GM23338 (cell line): ENCODE measurements around the gene GPRC5B. TPM values are rescaled to one million over a fixed set of nuclear protein-coding genes. Genes with fewer than 3 reads are reported as not detected.

ENCODE experiments used
- ATAC-seq: fragments of 200-7000 bp; cut with Tn5 transposase; 3 replicates; pipeline ENCODE4 v1.9.1; 2020
- DNase-seq: peaks from one replicate; pipeline ENCODE4 v3.0.0-alpha.2; 2015; ENCODE audit warnings: low spot score
- H2AFZ ChIP-seq: fragments of 200-600 bp; sonication (generic); 2 replicates; pipeline ENCODE4 v1.8.0; 2016; ENCODE audit warnings: antibody characterized with exemption, mild to moderate bottlenecking, moderate library complexity
- H3F3A ChIP-seq: fragments of 200-600 bp; sonication (generic); replicated peaks from 2 replicates; pipeline ENCODE4 v1.8.0; 2017; ENCODE audit warnings: antibody characterized with exemption, mixed run types, low read depth
- H3K27ac ChIP-seq: fragments of 200-600 bp; sonication (generic); 2 replicates; pipeline ENCODE4 v1.6.1; 2016; ENCODE audit warnings: low read depth
- H3K27me3 ChIP-seq: fragments of 200-600 bp; sonication (generic); 2 replicates; pipeline ENCODE4 v1.8.0; 2016; ENCODE audit warnings: mild to moderate bottlenecking, mixed run types, moderate library complexity; ENCODE audit not compliant: insufficient read depth
- H3K36me3 ChIP-seq: fragments of 200-600 bp; sonication (generic); 2 replicates; pipeline ENCODE4 v1.8.0; 2016; ENCODE audit warnings: mild to moderate bottlenecking; ENCODE audit not compliant: insufficient read depth
- H3K4me1 ChIP-seq: fragments of 200-600 bp; sonication (generic); 2 replicates; pipeline ENCODE4 v1.8.0; 2016; ENCODE audit warnings: mild to moderate bottlenecking, moderate library complexity; ENCODE audit not compliant: insufficient read depth
- H3K4me2 ChIP-seq: fragments of 200-600 bp; sonication (generic); 2 replicates; pipeline ENCODE4 v1.7.1; 2017; ENCODE audit warnings: mixed run types
- H3K4me3 ChIP-seq: fragments of 200-600 bp; sonication (generic); 2 replicates; pipeline ENCODE4 v1.6.1; 2016; ENCODE audit warnings: mixed run types
- H3K79me2 ChIP-seq: fragments of 200-600 bp; sonication (generic); replicated peaks from 2 replicates; pipeline ENCODE4 v1.8.0; 2017; ENCODE audit warnings: mild to moderate bottlenecking; ENCODE audit not compliant: insufficient read depth
- H3K9me2 ChIP-seq: fragments of 200-600 bp; sonication (generic); 2 replicates; pipeline ENCODE4 v1.8.0; 2017; ENCODE audit not compliant: insufficient read depth
- H4K20me1 ChIP-seq: fragments of 200-600 bp; sonication (generic); replicated peaks from 2 replicates; pipeline ENCODE4 v1.8.0; 2017; ENCODE audit warnings: mild to moderate bottlenecking; ENCODE audit not compliant: insufficient read depth
- H3K27ac Mint-ChIP-seq: 2 replicates; pipeline ENCODE4 v1.8.0; 2020; ENCODE audit warnings: inconsistent platforms, mild to moderate bottlenecking, moderate library complexity, mixed read lengths
- H3K27me3 Mint-ChIP-seq: 3 replicates; pipeline ENCODE4 v1.8.0; 2022; ENCODE audit warnings: low read depth, mild to moderate bottlenecking, moderate library complexity, mixed read lengths, inconsistent platforms; ENCODE audit not compliant: insufficient read depth, poor library complexity
- H3K36me3 Mint-ChIP-seq: 3 replicates; pipeline ENCODE4 v1.8.0; 2021; ENCODE audit warnings: low read depth, mild to moderate bottlenecking, inconsistent platforms, moderate library complexity, mixed read lengths
- H3K4me1 Mint-ChIP-seq: 3 replicates; pipeline ENCODE4 v1.8.0; 2020; ENCODE audit warnings: mild to moderate bottlenecking, inconsistent platforms, mixed read lengths
- H3K4me3 Mint-ChIP-seq: 3 replicates; pipeline ENCODE4 v1.8.0; 2021; ENCODE audit warnings: moderate library complexity, mild to moderate bottlenecking, inconsistent platforms, mixed read lengths
- H3K9me3 Mint-ChIP-seq: 3 replicates; pipeline ENCODE4 v1.8.0; 2020; ENCODE audit warnings: moderate library complexity, mild to moderate bottlenecking, inconsistent platforms, mixed read lengths
- CREB1 ChIP-seq: fragments of 250-450 bp; sonication (Bioruptor Pico); IDR thresholded peaks from 2 replicates; pipeline ENCODE4 v1.5.0; 2020; ENCODE audit warnings: low read depth, mild to moderate bottlenecking, moderate library complexity
- EZH2 ChIP-seq: fragments of 200-600 bp; sonication (generic); IDR thresholded peaks from one replicate; pipeline ENCODE4 v1.8.0; 2017; ENCODE audit warnings: antibody characterized with exemption, mild to moderate bottlenecking, low read depth; ENCODE audit not compliant: unreplicated experiment
- EZH2phosphoT487 ChIP-seq: fragments of 200-600 bp; sonication (generic); IDR thresholded peaks from one replicate; pipeline ENCODE4 v1.8.1; 2018; ENCODE audit warnings: antibody characterized with exemption; ENCODE audit not compliant: unreplicated experiment
- JUNB ChIP-seq: IDR thresholded peaks from one replicate; pipeline ENCODE4 v1.6.1; 2016; ENCODE audit warnings: antibody characterized with exemption; ENCODE audit not compliant: unreplicated experiment
- NANOG ChIP-seq: IDR thresholded peaks from 2 replicates; pipeline ENCODE4 v1.6.1; 2016; ENCODE audit warnings: antibody characterized with exemption, borderline replicate concordance
- POLR2AphosphoS5 ChIP-seq: IDR thresholded peaks from 2 replicates; pipeline ENCODE4 v1.6.1; 2016; ENCODE audit warnings: antibody characterized with exemption, low read depth
- STAT1 ChIP-seq: IDR thresholded peaks from one replicate; pipeline ENCODE4 v1.6.1; 2016; ENCODE audit warnings: antibody characterized with exemption; ENCODE audit not compliant: unreplicated experiment
- ZNF114 ChIP-seq: fragments of 250-450 bp; sonication (Bioruptor Pico); IDR thresholded peaks from 2 replicates; pipeline ENCODE4 v1.5.0; 2020; ENCODE audit warnings: mild to moderate bottlenecking, moderate library complexity
- ZNF331 ChIP-seq: fragments of 250-450 bp; sonication (Bioruptor Pico); IDR thresholded peaks from 2 replicates; pipeline ENCODE4 v1.5.0; 2020; ENCODE audit warnings: low read depth, mild to moderate bottlenecking, moderate library complexity
- polyA plus RNA-seq: library from polyadenylated mRNA; unstranded; fragments of >200 nt; fragmentation: Nextera tagmentation; extraction: Ambion mirVana; gene quantifications from 2 replicates; pipeline ENCODE4 v1.2.1, GENCODE V29; 2016
- total RNA-seq: library from RNA; depleted of rRNA; stranded (reverse); fragments of >200 nt; shearing (Covaris generic); gene quantifications from 2 replicates; pipeline ENCODE4 v1.2.3, GENCODE V29; 2014
- TF ChIP-seq, protein P1 (sequence below): IDR thresholded peaks from one replicate; pipeline ENCODE4 v1.6.1; 2018; ENCODE audit warnings: antibody characterized with exemption; ENCODE audit not compliant: unreplicated experiment
- TF ChIP-seq, protein P2 (sequence below): fragments of 250-450 bp; sonication (Bioruptor Pico); IDR thresholded peaks from 2 replicates; pipeline ENCODE4 v1.5.0; 2020; ENCODE audit warnings: mild to moderate bottlenecking, moderate library complexity
- TF ChIP-seq, protein P3 (sequence below), 2 experiments: fragments of 200-600 bp in 1 of 2; sonication (generic) in 1 of 2; conservative IDR thresholded peaks; 2 replicates each; pipeline versions ENCODE4 v1.5.1 to v1.6.1; 2016 to 2017; ENCODE audit warnings: antibody characterized with exemption in 2 of 2, low read depth in 2 of 2, mild to moderate bottlenecking in 2 of 2, moderate library complexity in 1 of 2
- TF ChIP-seq, protein P4 (sequence below): IDR thresholded peaks from 2 replicates; pipeline ENCODE4 v1.6.1; 2016; ENCODE audit warnings: antibody characterized with exemption

The GPRC5B gene
- total and polyA plus RNA-seq, 2 experiments from 2014 or later: 70.9 to 82.5 TPM

DNA sequence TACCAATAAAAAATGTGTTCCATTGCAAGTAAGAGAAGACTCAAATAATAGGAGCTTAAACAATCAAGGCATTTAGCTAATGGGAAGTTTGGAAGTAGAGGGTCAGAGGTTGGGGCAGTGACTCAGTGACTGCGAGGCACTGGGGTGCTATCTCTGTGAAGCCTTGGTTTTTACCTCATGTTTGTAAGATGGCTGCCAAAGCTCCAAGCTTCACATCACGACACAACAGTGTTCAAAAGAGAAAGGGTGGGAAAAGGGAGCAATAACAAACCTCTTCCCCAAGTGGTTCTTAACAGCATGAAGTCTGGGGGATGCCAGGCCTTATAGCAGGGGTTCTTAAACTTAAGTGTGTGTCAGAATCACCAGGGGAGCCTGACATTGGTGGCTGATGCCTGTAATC, 26.6 kb upstream of the GPRC5B start:
- Histone ChIP-seq H3K79me2 (no peaks in the 10 kb centered on the region), H3K36me3 (no peaks in the 10 kb centered on the region), H2AFZ (peak overlapping the region; percentile 52; the same call in 1 of the 2 replicates), H3K9me2 (no peaks in the 10 kb centered on the region), H4K20me1 (no peaks in the 10 kb centered on the region), H3K4me2 (no peak overlapping the region), H3F3A (no peaks in the 10 kb centered on the region), H3K27me3 (no peaks in the 10 kb centered on the region), H3K4me1 (peaks cover 5% of the 10 kb centered on the region; the same call in 1 of the 2 replicates), H3K4me3 (no peak overlapping the region), H3K27ac (0 out of 2 replicates have a peak overlapping the region, but pooled peaks have one; percentile 32)
- peaks cover 13% of the 10 kb centered on the region for H3K27me3 Mint-ChIP-seq
- peaks cover 7% of the 10 kb centered on the region; the same call in 2 of the 3 replicates for H3K36me3 Mint-ChIP-seq
- TF ChIP-seq ZNF331 (CRISPR knock-in tag) (no peak), STAT1 (no peak), EZH2phosphoT487 (no peak), POLR2AphosphoS5 (no peak), CREB1 (CRISPR knock-in tag) (no peak), ZNF114 (no peak), NANOG (no peak), JUNB (no peak), EZH2 (no peak)
- TF ChIP-seq, protein P1, sequence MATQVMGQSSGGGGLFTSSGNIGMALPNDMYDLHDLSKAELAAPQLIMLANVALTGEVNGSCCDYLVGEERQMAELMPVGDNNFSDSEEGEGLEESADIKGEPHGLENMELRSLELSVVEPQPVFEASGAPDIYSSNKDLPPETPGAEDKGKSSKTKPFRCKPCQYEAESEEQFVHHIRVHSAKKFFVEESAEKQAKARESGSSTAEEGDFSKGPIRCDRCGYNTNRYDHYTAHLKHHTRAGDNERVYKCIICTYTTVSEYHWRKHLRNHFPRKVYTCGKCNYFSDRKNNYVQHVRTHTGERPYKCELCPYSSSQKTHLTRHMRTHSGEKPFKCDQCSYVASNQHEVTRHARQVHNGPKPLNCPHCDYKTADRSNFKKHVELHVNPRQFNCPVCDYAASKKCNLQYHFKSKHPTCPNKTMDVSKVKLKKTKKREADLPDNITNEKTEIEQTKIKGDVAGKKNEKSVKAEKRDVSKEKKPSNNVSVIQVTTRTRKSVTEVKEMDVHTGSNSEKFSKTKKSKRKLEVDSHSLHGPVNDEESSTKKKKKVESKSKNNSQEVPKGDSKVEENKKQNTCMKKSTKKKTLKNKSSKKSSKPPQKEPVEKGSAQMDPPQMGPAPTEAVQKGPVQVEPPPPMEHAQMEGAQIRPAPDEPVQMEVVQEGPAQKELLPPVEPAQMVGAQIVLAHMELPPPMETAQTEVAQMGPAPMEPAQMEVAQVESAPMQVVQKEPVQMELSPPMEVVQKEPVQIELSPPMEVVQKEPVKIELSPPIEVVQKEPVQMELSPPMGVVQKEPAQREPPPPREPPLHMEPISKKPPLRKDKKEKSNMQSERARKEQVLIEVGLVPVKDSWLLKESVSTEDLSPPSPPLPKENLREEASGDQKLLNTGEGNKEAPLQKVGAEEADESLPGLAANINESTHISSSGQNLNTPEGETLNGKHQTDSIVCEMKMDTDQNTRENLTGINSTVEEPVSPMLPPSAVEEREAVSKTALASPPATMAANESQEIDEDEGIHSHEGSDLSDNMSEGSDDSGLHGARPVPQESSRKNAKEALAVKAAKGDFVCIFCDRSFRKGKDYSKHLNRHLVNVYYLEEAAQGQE: no peak
- TF ChIP-seq, protein P2, sequence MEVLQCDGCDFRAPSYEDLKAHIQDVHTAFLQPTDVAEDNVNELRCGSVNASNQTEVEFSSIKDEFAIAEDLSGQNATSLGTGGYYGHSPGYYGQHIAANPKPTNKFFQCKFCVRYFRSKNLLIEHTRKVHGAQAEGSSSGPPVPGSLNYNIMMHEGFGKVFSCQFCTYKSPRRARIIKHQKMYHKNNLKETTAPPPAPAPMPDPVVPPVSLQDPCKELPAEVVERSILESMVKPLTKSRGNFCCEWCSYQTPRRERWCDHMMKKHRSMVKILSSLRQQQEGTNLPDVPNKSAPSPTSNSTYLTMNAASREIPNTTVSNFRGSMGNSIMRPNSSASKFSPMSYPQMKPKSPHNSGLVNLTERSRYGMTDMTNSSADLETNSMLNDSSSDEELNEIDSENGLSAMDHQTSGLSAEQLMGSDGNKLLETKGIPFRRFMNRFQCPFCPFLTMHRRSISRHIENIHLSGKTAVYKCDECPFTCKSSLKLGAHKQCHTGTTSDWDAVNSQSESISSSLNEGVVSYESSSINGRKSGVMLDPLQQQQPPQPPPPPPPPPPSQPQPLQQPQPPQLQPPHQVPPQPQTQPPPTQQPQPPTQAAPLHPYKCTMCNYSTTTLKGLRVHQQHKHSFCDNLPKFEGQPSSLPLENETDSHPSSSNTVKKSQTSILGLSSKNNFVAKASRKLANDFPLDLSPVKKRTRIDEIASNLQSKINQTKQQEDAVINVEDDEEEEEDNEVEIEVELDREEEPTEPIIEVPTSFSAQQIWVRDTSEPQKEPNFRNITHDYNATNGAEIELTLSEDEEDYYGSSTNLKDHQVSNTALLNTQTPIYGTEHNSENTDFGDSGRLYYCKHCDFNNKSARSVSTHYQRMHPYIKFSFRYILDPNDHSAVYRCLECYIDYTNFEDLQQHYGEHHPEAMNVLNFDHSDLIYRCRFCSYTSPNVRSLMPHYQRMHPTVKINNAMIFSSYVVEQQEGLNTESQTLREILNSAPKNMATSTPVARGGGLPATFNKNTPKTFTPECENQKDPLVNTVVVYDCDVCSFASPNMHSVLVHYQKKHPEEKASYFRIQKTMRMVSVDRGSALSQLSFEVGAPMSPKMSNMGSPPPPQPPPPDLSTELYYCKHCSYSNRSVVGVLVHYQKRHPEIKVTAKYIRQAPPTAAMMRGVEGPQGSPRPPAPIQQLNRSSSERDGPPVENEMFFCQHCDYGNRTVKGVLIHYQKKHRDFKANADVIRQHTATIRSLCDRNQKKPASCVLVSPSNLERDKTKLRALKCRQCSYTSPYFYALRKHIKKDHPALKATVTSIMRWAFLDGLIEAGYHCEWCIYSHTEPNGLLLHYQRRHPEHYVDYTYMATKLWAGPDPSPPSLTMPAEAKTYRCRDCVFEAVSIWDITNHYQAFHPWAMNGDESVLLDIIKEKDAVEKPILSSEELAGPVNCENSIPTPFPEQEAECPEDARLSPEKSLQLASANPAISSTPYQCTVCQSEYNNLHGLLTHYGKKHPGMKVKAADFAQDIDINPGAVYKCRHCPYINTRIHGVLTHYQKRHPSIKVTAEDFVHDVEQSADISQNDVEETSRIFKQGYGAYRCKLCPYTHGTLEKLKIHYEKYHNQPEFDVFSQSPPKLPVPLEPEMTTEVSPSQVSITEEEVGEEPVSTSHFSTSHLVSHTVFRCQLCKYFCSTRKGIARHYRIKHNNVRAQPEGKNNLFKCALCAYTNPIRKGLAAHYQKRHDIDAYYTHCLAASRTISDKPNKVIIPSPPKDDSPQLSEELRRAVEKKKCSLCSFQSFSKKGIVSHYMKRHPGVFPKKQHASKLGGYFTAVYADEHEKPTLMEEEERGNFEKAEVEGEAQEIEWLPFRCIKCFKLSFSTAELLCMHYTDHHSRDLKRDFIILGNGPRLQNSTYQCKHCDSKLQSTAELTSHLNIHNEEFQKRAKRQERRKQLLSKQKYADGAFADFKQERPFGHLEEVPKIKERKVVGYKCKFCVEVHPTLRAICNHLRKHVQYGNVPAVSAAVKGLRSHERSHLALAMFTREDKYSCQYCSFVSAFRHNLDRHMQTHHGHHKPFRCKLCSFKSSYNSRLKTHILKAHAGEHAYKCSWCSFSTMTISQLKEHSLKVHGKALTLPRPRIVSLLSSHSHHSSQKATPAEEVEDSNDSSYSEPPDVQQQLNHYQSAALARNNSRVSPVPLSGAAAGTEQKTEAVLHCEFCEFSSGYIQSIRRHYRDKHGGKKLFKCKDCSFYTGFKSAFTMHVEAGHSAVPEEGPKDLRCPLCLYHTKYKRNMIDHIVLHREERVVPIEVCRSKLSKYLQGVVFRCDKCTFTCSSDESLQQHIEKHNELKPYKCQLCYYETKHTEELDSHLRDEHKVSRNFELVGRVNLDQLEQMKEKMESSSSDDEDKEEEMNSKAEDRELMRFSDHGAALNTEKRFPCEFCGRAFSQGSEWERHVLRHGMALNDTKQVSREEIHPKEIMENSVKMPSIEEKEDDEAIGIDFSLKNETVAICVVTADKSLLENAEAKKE (CRISPR knock-in tag): no peak
- TF ChIP-seq, protein P3, sequence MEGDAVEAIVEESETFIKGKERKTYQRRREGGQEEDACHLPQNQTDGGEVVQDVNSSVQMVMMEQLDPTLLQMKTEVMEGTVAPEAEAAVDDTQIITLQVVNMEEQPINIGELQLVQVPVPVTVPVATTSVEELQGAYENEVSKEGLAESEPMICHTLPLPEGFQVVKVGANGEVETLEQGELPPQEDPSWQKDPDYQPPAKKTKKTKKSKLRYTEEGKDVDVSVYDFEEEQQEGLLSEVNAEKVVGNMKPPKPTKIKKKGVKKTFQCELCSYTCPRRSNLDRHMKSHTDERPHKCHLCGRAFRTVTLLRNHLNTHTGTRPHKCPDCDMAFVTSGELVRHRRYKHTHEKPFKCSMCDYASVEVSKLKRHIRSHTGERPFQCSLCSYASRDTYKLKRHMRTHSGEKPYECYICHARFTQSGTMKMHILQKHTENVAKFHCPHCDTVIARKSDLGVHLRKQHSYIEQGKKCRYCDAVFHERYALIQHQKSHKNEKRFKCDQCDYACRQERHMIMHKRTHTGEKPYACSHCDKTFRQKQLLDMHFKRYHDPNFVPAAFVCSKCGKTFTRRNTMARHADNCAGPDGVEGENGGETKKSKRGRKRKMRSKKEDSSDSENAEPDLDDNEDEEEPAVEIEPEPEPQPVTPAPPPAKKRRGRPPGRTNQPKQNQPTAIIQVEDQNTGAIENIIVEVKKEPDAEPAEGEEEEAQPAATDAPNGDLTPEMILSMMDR (conservative IDR thresholded peaks at IDR 0.05; ENCODE audit: low read depth in 2 of 2): no peak
- TF ChIP-seq, protein P4, sequence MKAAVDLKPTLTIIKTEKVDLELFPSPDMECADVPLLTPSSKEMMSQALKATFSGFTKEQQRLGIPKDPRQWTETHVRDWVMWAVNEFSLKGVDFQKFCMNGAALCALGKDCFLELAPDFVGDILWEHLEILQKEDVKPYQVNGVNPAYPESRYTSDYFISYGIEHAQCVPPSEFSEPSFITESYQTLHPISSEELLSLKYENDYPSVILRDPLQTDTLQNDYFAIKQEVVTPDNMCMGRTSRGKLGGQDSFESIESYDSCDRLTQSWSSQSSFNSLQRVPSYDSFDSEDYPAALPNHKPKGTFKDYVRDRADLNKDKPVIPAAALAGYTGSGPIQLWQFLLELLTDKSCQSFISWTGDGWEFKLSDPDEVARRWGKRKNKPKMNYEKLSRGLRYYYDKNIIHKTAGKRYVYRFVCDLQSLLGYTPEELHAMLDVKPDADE: no peak
- ATAC-seq: no peak
- no peak overlapping the region for H3K27ac Mint-ChIP-seq
- no peak for DNase-seq
- H3K4me3 Mint-ChIP-seq: no peak overlapping the region
- peaks cover 8% of the 10 kb centered on the region for H3K4me1 Mint-ChIP-seq
- H3K9me3 Mint-ChIP-seq: peaks cover 7% of the 10 kb centered on the region; the same call in 2 of the 3 replicates
